ENCODE results near the gene IGSF6. TPM values are rescaled to one million over a fixed set of nuclear protein-coding genes. Genes with fewer than 3 reads are reported as not detected.
A peak's percentile ranks its signal among the peaks of the same experiment; 100 is the strongest.

The IGSF6 gene
- polyA plus RNA-seq, 3 donors, result 86.2 to 276 (median 159) TPM

DNA sequence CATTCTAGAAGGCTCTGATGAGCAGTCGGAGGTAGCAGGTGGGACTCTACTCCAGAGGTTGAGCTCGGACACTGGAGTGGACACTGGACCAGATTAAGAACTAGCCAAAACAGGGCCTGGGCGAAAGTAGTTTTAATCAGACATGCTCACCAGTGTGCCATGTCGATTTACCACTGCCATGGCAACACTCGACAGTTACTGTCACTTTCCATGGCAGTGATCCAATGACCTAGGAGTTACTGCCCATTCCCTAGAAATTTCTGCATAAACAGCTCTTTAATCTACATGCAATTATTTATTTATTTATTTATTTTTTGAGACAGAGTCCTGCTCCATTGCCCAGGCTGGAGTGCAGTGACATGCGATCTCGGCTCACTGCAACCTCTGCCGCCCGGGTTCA, 60.2 kb downstream of the IGSF6 start:
- Mint-ChIP-seq H3K4me3 (no peak overlapping the region), H3K27me3 (ENCODE audit: low read depth in 3 of 3) (no peaks in the 10 kb centered on the region), H3K27ac (peak overlapping the region in 4 of 7 donors; percentile 46 to 79 (median 72)), H3K36me3 (no peaks in the 10 kb centered on the region), H3K4me1 (peaks cover 71% of the 10 kb centered on the region), H3K9me3 (no peaks in the 10 kb centered on the region)
- no peak overlapping the region for H3K4me3 ChIP-seq (replicated peaks in 1 of 3; ENCODE audit: low read depth in 2 of 3, low read length in 3 of 3)
- no peak overlapping the region for H3K9ac ChIP-seq (ENCODE audit: insufficient read depth, low read length, poor library complexity, severe bottlenecking)
- no peaks in the 10 kb centered on the region for H3K9me3 ChIP-seq (replicated peaks in 1 of 2; ENCODE audit: control insufficient read depth in 1 of 2, insufficient read depth in 1 of 2, low read length in 2 of 2)
- TF ChIP-seq, protein P1, sequence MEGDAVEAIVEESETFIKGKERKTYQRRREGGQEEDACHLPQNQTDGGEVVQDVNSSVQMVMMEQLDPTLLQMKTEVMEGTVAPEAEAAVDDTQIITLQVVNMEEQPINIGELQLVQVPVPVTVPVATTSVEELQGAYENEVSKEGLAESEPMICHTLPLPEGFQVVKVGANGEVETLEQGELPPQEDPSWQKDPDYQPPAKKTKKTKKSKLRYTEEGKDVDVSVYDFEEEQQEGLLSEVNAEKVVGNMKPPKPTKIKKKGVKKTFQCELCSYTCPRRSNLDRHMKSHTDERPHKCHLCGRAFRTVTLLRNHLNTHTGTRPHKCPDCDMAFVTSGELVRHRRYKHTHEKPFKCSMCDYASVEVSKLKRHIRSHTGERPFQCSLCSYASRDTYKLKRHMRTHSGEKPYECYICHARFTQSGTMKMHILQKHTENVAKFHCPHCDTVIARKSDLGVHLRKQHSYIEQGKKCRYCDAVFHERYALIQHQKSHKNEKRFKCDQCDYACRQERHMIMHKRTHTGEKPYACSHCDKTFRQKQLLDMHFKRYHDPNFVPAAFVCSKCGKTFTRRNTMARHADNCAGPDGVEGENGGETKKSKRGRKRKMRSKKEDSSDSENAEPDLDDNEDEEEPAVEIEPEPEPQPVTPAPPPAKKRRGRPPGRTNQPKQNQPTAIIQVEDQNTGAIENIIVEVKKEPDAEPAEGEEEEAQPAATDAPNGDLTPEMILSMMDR (IDR thresholded peaks at IDR 0.05), result no peak
- no peaks in the 10 kb centered on the region for H4K20me1 ChIP-seq (ENCODE audit: insufficient read depth, low read length)
- no peak for DNase-seq
- 94% methylated on average over 4 of the region's 9 CpGs for WGBS (ENCODE audit: insufficient coverage)
- no peak overlapping the region for H2AFZ ChIP-seq (ENCODE audit: insufficient read depth, low read depth, low read length, poor library complexity, severe bottlenecking)
- H3K27ac ChIP-seq (ENCODE audit: low read depth in 1 of 2, low read length in 2 of 2), result peak overlapping the region in 1 of 2 donors; percentile 84
- H3K79me2 ChIP-seq (ENCODE audit: insufficient read depth, low read length), result peaks cover 25% of the 10 kb centered on the region
- no peaks in the 10 kb centered on the region for H3K27me3 ChIP-seq (ENCODE audit: control insufficient read depth in 2 of 2, insufficient read depth in 2 of 2, low read length in 2 of 2)
- no peak overlapping the region for H3K4me2 ChIP-seq (replicated peaks; ENCODE audit: extremely low read depth, low read length, poor library complexity, severe bottlenecking)
- H3K36me3 ChIP-seq (replicated peaks in 1 of 2; ENCODE audit: control insufficient read depth in 1 of 2, insufficient read depth in 2 of 2, low read length in 2 of 2), result no peaks in the 10 kb centered on the region
- H3K4me1 ChIP-seq (ENCODE audit: control insufficient read depth in 1 of 2, insufficient read depth in 2 of 2, low read length in 2 of 2), result peaks cover 75 to 90% of the 10 kb centered on the region in 2 donors
- intact Hi-C loops (cut with micrococcal nuclease), result loop anchor here (5.0 to 10.0 kb wide), 2 partner anchors 35 to 603 kb away; no protein-coding TSS in a partner anchor

GRCh38 chr16:21590796-21591195, 61.6 kb downstream of the IGSF6 start:
- no peaks in the 10 kb centered on the region for H3K36me3 Mint-ChIP-seq
- peaks cover 70% of the 10 kb centered on the region for H3K4me1 Mint-ChIP-seq
- no peak overlapping the region for H2AFZ ChIP-seq (ENCODE audit: insufficient read depth, low read depth, low read length, poor library complexity, severe bottlenecking)
- no peaks in the 10 kb centered on the region for H3K27me3 ChIP-seq (ENCODE audit: control insufficient read depth in 2 of 2, insufficient read depth in 2 of 2, low read length in 2 of 2)
- peak overlapping the region; percentile 36 for H3K9ac ChIP-seq (ENCODE audit: insufficient read depth, low read length, poor library complexity, severe bottlenecking)
- H3K27ac Mint-ChIP-seq, result peak overlapping the region; percentile 89 to 96 (median 94)
- H3K27me3 Mint-ChIP-seq (ENCODE audit: low read depth in 3 of 3), result peaks cover 0 to 3% (median 0%) of the 10 kb centered on the region in 3 donors
- peaks cover 24% of the 10 kb centered on the region for H3K79me2 ChIP-seq (ENCODE audit: insufficient read depth, low read length)
- H4K20me1 ChIP-seq (ENCODE audit: insufficient read depth, low read length), result no peaks in the 10 kb centered on the region
- WGBS (ENCODE audit: insufficient coverage), result no CpG with 5 or more reads among the region's 2 CpGs
- H3K9me3 Mint-ChIP-seq, result no peaks in the 10 kb centered on the region
- peak; percentile 39 to 73 (median 61) for DNase-seq
- H3K36me3 ChIP-seq (replicated peaks in 1 of 2; ENCODE audit: control insufficient read depth in 1 of 2, insufficient read depth in 2 of 2, low read length in 2 of 2), result no peaks in the 10 kb centered on the region
- peaks cover 71 to 82% of the 10 kb centered on the region in 2 donors for H3K4me1 ChIP-seq (ENCODE audit: control insufficient read depth in 1 of 2, insufficient read depth in 2 of 2, low read length in 2 of 2)
- H3K9me3 ChIP-seq (replicated peaks in 1 of 2; ENCODE audit: control insufficient read depth in 1 of 2, insufficient read depth in 1 of 2, low read length in 2 of 2), result no peaks in the 10 kb centered on the region
- peak overlapping the region; percentile 39 to 48 for H3K4me3 Mint-ChIP-seq
- peak overlapping the region; percentile 84 for H3K27ac ChIP-seq (ENCODE audit: low read depth in 1 of 2, low read length in 2 of 2)
- intact Hi-C loops (cut with micrococcal nuclease), result loop anchor here (5.0 to 10.0 kb wide), 2 partner anchors 37 to 604 kb away; no protein-coding TSS in a partner anchor
- H3K4me3 ChIP-seq (replicated peaks in 1 of 3; ENCODE audit: low read depth in 2 of 3, low read length in 3 of 3), result peak overlapping the region in 2 of 3 experiments; percentile 11 to 53
- TF ChIP-seq, protein P1 (IDR thresholded peaks at IDR 0.05), result no peak
- peak overlapping the region; percentile 63 for H3K4me2 ChIP-seq (replicated peaks; ENCODE audit: extremely low read depth, low read length, poor library complexity, severe bottlenecking)

Data from CD14-positive monocyte (primary cell).